ENCODE results near the gene MAGEE1. TPM values are rescaled to one million over a fixed set of nuclear protein-coding genes. Genes with fewer than 3 reads are reported as not detected.
A peak's percentile ranks its signal among the peaks of the same experiment; 100 is the strongest.

The MAGEE1 gene
- total RNA-seq, 2 donors from 2014 or later = 0.82 to 0.99 TPM

- intact Hi-C loops (cut with DNase I) = no loop called here
- Histone ChIP-seq H3K4me3 (peak overlapping the region; percentile 52), H3K27ac (no peak overlapping the region), H3K4me1 (no peaks in the 10 kb centered on the region), H3K36me3 (no peaks in the 10 kb centered on the region), H3K27me3 (no peaks in the 10 kb centered on the region), H3K9me3 (no peaks in the 10 kb centered on the region), H3K9ac (ENCODE audit: low read depth in 2 of 2, low read length in 2 of 2) (peak overlapping the region; percentile 19 to 76)
- no peak for TF ChIP-seq CTCF (IDR thresholded peaks at IDR 0.05)
- peak; percentile 19 for DNase-seq
These were observed 977 bp downstream of the MAGEE1 start for GRCh38 chrX:76428243-76429130.

GRCh38 chrX:76433219-76433618 lies 5.7 kb downstream of the MAGEE1 start:
- no peaks in the 10 kb centered on the region for H3K36me3 ChIP-seq
- H3K9me3 ChIP-seq = no peaks in the 10 kb centered on the region
- no peak for DNase-seq
- no peaks in the 10 kb centered on the region for H3K4me1 ChIP-seq
- H3K27me3 ChIP-seq = no peaks in the 10 kb centered on the region
- TF ChIP-seq CTCF (IDR thresholded peaks at IDR 0.05) = no peak
- H3K4me3 ChIP-seq = no peak overlapping the region
- H3K9ac ChIP-seq (ENCODE audit: low read depth in 2 of 2, low read length in 2 of 2) = no peak overlapping the region
- H3K27ac ChIP-seq = no peak overlapping the region
- intact Hi-C loops (cut with DNase I) = no loop called here

GRCh38 chrX:76434103-76434741 lies 6.7 kb downstream of the MAGEE1 start:
- no peaks in the 10 kb centered on the region for H3K4me1 ChIP-seq
- DNase-seq = no peak
- no peak overlapping the region for H3K27ac ChIP-seq
- H3K27me3 ChIP-seq = no peaks in the 10 kb centered on the region
- intact Hi-C loops (cut with DNase I) = no loop called here
- no peak for TF ChIP-seq CTCF (IDR thresholded peaks at IDR 0.05)
- H3K9ac ChIP-seq (ENCODE audit: low read depth in 2 of 2, low read length in 2 of 2) = no peak overlapping the region
- no peaks in the 10 kb centered on the region for H3K9me3 ChIP-seq
- no peaks in the 10 kb centered on the region for H3K36me3 ChIP-seq
- no peak overlapping the region for H3K4me3 ChIP-seq

- Histone ChIP-seq H3K9me3 (no peaks in the 10 kb centered on the region), H3K4me1 (no peaks in the 10 kb centered on the region), H3K36me3 (no peaks in the 10 kb centered on the region), H3K27me3 (no peaks in the 10 kb centered on the region), H3K4me3 (no peak overlapping the region), H3K9ac (ENCODE audit: low read depth in 2 of 2, low read length in 2 of 2) (no peak overlapping the region), H3K27ac (no peak overlapping the region)
- no peak for DNase-seq
- TF ChIP-seq CTCF (IDR thresholded peaks at IDR 0.05) = no peak
- intact Hi-C loops (cut with DNase I) = no loop called here
These were observed 11.7 kb downstream of the MAGEE1 start for GRCh38 chrX:76439188-76439587.

GRCh38 chrX:76453737-76454406 lies 26.4 kb downstream of the MAGEE1 start:
- no peaks in the 10 kb centered on the region for H3K36me3 ChIP-seq
- intact Hi-C loops (cut with DNase I) = no loop called here
- DNase-seq = no peak

More at GRCh38 chrX:76453737-76454406, 26.4 kb downstream of the MAGEE1 start:
- no peaks in the 10 kb centered on the region for H3K27me3 ChIP-seq
- no peak overlapping the region for H3K9ac ChIP-seq (ENCODE audit: low read depth in 2 of 2, low read length in 2 of 2)
- TF ChIP-seq CTCF (IDR thresholded peaks at IDR 0.05) = no peak
- no peaks in the 10 kb centered on the region for H3K9me3 ChIP-seq
- H3K27ac ChIP-seq = no peak overlapping the region
- H3K4me1 ChIP-seq = no peaks in the 10 kb centered on the region
- H3K4me3 ChIP-seq = no peak overlapping the region
